GM21786 (cell line): Measurements from ENCODE around the gene GDE1.
"Not testable (repeated sequence)": the region's sequence is repeated elsewhere in the genome, so short reads cannot be mapped to it uniquely, and the experiment has no call there.

ENCODE experiments used
- ATAC-seq: cut with Tn5 transposase; IDR thresholded peaks from one replicate; pipeline ENCODE4 v1.9.1; 2021; ENCODE audit not compliant: unreplicated experiment

Gene GDE1

DNA sequence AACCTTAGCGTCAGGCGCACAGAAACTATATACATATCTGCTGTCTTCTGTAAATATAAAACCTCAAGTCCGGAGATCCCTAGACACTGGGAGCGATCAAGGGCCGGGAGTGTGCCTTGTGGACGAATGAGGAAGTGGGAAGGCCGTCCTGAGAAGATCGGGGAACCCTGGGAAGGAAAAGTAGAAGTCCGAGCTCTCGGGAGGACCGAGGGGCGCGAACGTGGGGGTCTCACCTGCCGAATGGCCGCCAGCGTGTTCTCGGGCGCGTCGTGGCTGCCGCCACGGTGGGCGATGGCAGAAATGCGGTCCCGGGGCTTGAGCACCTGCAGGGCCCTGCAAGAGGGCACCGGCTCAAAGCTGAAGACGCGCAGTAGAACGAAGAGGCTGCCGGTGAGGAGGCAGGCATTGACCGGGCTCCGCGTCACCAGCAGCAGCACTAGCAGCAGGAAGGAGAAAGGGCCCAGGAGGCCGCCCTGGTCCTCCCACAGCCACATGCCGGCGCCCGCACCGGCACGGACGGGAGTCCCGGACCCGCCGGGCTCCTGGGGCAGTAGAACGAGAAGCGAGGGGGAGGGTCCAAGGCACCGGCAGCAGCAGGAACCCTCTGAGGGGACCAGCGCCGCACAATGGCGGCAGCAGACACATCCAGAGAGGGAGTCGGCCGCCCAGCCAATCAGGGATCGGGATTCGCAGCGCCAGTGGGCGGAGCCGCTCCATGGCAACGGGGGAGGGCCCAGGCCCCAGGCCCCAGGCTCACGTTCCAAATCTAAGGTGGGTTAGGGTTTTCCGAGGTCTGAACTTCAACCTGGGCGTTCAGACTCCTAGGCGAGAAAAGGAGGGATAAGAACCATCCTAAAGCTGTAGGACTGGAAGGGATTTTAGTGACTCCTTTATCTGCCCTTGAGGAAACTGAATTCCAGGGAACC lies at the start of gene GDE1:
TSS of gene GDE1 (minus strand) at position 628 of the 926 bp plus-strand sequence. CDS start at position 494, 134 bp downstream.
- peak; percentile 75 for ATAC-seq

GRCh38 chr16:19567560-19567959 lies 45.7 kb upstream of the GDE1 start:
- ATAC-seq: no peak

GRCh38 chr16:19566362-19566761 lies 44.5 kb upstream of the GDE1 start:
- ATAC-seq: no peak

DNA sequence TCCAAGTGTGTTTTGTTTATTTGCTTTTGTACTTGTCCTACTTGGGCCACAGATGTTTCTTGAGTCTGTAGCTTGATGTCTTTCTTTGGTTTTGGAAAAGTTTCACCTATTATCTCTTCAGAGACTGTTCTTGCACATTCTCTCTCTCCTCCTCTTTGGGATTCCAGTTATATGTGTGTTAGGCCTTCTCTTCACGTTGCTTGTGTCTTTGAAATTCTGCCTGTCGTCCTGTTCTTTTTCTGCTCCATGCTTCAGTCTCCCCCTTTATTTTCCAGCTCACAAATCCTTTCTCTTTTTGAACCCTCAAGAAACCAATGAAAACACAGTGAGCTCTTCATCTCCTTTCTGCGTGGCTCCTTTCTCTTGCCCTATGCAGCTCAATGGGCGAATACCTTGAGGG lies 41.5 kb upstream of the GDE1 start:
- ATAC-seq: no peak

GRCh38 chr16:19560078-19560477 lies 38.2 kb upstream of the GDE1 start:
- ATAC-seq: no peak

- ATAC-seq: no peak
Measured at GRCh38 chr16:19559242-19559910, 37.5 kb upstream of the GDE1 start.

DNA sequence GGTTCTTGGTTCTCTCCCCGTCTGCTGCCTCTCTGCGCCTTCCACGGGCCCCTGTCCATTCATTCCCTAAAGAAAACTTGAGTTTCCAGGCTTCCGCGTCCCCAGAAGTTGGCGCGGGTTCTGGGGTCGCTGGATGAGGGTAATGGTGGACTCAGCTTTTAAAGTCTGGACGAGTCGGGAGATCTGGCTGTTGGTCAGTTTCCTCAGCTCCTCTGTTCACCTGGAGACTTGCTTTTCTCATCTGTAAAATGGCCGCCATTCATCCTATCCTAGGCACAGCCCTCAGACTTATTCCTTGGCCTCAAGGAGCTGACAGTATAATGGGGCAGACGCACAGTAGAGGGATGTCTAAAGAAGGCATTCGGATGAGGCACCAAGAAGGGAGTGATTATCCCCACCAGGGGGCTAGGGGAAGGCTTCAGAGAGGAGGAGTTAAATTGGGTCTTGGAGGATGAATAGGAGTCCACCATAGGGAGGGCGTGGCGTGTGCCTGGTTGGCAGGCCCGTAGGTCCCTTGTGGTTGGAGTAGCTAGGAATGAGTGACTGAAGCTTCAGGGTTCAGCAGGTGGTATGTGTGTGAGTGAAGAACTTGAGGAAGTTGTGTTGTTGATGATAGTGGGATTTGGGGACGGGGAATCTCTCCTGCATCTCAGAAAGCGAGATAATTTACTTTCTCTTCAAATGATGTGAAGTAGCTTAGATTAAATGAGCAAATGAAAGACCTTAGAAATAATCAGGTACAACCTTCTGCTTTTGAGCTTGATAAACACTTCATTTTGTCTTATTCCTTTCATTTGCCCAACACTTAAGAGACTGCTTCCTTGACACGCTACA lies 34.3 kb upstream of the GDE1 start:
- ATAC-seq: no peak

DNA sequence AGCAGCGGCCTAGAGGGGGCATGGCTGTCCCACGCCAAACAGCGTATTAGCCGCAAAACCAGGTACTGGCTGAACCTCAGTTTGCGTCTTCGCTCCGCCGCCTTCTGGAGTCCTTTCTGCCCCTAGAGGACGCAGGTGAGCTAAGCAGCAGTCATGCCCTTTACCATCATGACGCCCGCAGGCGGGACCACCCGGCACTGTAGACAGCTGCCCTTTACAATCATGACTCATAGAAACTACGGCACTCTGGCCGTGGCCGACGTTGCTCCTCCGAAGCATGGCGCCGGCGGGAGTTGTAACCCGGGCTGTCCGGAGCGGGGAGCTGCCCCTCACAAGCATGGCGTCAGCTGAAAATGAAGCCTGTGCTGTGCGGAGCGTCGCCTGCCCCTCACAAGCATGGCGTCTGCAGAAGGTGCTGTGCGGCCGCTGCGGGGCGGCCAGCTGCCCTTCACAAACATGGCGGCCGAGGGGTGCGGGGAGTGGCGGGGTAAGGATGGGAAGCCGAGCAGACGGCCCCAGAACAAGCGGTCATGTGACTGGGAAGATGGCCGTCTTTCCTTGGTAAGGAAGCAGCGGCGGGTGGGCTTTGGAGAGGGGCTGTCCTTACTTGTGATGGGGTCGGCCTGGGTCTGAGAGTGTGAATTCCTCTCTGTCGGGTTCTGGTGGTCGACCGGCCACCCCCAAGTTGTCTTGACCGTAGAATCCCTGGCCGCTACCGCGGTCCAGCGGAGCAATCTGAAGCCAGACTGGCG lies 33.5 kb upstream of the GDE1 start, which contains the start of gene VPS35L:
TSS of gene VPS35L (plus strand) at position 518 of the 752 bp plus-strand sequence. CDS start at position 545, 27 bp downstream.
- ATAC-seq: peak; percentile 92

- ATAC-seq: no peak
Measured at GRCh38 chr16:19549673-19550072, 27.8 kb upstream of the GDE1 start.

DNA sequence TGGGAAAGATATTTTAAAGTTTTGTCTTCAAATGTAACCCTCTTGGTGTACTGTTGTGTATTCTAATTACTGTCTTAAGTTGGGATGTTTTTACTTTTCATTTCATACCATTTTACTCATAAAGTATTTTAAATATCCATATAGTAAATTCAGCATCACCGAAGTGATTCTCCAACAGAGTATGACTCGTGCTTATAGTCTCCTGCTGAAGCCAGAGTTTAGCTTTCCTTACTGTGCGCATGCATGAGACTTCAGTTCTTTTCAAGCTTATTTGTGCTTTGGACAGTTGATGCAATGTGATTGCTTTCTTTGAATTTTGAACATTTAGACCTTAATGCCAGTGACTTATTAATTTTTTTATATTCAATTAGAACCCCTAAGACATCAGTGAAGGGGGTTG lies 26.2 kb upstream of the GDE1 start:
- no peak for ATAC-seq

GRCh38 chr16:19543278-19543996 lies 21.5 kb upstream of the GDE1 start:
- ATAC-seq: not testable (repeated sequence)

- ATAC-seq: no peak
Measured at GRCh38 chr16:19542138-19542821, 20.4 kb upstream of the GDE1 start.

DNA sequence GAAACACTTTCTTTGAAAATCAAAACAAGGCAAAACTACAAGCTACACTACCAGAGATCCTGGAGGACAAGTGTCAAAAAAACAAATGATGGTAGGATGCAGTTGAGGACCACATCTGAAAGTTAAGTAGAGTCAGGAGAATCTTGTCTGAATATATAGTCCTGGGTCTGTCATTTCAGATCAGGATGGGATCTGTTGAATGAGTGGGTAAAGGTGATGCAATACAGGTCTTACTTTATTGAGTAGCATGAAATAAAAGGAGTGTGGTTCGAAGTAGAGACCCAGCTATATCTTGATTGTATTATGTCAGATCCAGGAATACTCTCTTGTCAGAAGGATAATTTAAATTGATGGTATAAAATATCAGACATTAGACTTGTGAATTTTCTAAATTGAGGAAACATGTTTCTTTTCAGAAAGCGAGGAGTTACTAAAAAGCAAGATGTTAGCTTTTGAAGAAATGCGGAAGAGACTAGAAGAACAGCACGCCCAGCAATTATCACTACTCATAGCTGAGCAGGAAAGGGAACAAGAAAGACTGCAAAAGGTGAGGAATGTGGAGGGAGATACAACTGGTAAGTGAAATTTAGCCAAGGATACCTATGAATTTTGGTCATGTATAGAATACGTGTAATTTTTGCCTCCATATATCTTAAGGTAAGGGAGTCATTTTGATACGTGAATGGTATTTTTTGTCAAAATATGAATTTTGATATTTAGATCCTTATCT lies 18.5 kb upstream of the GDE1 start:
- ATAC-seq: no peak

DNA sequence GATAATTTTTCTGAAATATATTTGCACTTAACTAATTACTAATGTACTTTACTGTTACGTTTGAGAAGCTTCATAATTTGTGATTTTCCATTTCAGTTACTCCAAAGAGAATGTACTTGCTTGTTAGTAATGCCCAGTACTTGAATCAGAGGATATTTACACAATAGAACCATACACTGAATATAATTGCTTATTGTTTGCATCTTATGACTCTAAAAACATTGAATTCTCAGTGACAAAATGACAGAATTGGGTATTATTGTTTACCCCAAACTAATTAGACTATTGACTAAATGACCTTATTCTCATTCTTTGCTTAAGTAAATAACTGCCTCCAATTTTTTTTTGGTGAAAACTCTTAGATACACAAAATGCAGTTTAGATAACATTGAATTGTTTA lies 10.7 kb upstream of the GDE1 start:
- no peak for ATAC-seq

DNA sequence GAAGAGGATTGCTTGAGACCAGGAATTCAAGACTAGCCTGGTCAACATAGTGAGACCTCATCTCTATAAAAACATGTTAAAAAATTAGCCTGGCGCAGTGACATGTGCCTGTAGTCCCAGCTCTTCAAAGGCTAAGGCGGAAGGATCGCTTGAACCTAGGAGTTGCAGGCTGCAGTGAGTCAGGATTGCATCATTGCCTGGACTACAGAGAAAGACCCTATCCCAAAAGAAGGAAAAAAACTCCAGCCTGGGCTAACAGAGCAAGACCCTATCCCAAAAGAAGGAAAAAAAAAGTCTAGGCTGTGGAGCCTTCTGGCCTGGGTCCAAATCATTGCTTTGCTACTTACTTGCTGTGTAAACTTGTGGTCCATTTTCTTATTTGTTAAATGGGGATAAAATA lies 6.8 kb upstream of the GDE1 start:
- no peak for ATAC-seq

GRCh38 chr16:19527161-19527560 lies 5.3 kb upstream of the GDE1 start:
- no peak for ATAC-seq

DNA sequence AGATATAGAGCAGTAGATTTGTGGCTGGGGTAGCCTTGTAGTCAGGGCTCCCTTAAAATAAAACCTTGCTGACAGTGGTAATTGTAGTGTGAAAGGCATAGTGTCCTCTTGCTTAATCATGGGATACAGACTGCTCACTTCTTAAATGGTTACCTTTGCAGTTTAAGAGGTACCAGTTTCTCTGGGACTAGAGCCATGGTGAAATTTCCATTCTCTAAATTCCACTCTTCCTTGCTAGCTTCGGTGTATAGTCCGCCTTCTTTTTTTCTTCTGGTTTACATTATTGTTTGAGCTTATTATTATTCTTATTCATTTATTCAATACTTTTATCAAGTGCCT lies 3.5 kb upstream of the GDE1 start:
- no peak for ATAC-seq

DNA sequence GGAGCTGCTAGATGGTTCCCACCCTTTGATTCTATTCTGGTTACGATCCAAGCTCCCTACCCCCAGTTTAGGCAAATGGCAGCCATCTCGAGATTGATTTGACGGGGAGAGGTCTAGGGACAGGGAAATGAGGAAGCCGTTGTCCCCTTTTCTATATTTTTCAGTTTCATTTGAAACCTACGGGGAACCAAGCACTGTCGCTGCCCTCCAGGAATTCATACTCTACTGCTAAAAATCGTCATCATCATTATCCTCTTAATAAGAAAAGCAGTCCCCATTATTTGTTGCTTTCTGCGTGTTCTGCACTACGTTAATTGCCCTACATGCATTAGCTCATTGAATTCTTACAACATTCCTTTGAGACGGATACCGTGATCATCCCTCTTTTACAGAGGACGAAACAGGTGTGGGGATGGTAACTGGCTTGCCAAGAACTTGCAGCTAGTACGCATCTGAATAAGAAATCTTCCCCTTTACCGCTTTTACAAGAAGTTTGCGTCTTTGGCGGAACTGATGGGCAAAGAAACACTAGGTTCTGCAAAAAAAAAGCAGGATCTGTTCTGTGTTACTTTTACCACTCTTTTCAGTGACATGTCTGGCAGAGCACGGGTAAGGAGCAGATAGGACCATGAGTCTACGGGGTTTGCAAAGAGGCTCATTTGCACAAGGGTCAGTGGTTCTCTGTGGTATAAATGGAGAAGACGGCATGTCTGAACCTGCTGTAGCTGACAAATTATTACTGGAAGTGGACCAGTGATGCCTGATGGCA lies 2.9 kb upstream of the GDE1 start:
- ATAC-seq: no peak
